Epithelial cell of esophagus (primary cell): Measurements from ENCODE around the gene ARHGAP44.

Source experiments
- DNase-seq: peaks from one replicate; pipeline ENCODE4 v3.0.0; 2010; ENCODE audit warnings: low read depth
- H3K4me3 ChIP-seq: 2 replicates; pipeline ENCODE4 v1.5.1; 2011; ENCODE audit warnings: mild to moderate bottlenecking, low read length, control low read depth
- TF ChIP-seq, protein P1 (sequence below): IDR thresholded peaks from 2 replicates; pipeline ENCODE4 v1.5.1; 2011; ENCODE audit warnings: low read depth, mild to moderate bottlenecking, low read length, control low read depth, inconsistent platforms; ENCODE audit not compliant: insufficient read depth; ENCODE audit errors: missing control alignments

Gene ARHGAP44

DNA sequence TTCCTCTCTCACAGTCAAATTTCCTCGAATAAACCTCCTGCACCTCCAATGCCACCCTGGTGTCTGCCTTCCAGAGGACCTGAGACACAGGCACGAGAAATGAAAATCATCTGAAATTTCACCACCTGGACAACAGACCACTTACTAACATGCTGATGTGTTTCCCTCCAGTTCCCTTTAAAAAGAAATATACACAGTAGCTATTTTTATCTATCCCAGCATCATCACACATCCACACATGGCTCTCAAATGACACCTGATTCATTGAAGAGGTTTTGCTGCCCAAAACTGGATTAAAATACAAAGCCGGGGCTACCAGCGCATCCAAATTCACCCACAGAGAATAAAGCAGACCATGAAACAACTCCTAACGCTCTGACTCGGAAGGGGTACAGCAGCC is 214.6 kb downstream of the ARHGAP44 start:
- H3K4me3 ChIP-seq, result no peak overlapping the region
- TF ChIP-seq, protein P1, sequence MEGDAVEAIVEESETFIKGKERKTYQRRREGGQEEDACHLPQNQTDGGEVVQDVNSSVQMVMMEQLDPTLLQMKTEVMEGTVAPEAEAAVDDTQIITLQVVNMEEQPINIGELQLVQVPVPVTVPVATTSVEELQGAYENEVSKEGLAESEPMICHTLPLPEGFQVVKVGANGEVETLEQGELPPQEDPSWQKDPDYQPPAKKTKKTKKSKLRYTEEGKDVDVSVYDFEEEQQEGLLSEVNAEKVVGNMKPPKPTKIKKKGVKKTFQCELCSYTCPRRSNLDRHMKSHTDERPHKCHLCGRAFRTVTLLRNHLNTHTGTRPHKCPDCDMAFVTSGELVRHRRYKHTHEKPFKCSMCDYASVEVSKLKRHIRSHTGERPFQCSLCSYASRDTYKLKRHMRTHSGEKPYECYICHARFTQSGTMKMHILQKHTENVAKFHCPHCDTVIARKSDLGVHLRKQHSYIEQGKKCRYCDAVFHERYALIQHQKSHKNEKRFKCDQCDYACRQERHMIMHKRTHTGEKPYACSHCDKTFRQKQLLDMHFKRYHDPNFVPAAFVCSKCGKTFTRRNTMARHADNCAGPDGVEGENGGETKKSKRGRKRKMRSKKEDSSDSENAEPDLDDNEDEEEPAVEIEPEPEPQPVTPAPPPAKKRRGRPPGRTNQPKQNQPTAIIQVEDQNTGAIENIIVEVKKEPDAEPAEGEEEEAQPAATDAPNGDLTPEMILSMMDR, result no peak
- no peak for DNase-seq

DNA sequence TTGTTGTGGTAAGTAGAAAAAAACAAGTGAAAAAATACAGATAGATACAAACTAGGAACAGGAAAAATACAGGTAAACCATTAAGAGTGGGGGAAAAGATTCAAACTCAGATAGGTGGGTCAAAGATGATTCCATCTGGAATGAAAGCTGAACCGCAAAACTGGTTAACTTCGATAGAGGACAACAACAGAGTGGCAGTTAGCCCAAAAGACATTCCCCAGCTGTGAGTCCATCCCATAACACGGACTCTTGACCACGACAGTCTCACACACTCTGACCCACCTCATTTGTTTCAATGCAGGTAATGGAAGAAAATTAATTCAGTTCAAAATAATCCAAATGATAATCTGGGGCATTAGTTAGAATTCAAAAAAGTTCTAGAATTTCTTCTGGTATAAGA is 215.0 kb downstream of the ARHGAP44 start:
- TF ChIP-seq, protein P1, result no peak
- H3K4me3 ChIP-seq, result no peak overlapping the region
- DNase-seq, result no peak

GRCh38 chr17:13005530-13005929 is 216.2 kb downstream of the ARHGAP44 start:
- no peak overlapping the region for H3K4me3 ChIP-seq
- no peak for DNase-seq
- TF ChIP-seq, protein P1, result no peak

DNA sequence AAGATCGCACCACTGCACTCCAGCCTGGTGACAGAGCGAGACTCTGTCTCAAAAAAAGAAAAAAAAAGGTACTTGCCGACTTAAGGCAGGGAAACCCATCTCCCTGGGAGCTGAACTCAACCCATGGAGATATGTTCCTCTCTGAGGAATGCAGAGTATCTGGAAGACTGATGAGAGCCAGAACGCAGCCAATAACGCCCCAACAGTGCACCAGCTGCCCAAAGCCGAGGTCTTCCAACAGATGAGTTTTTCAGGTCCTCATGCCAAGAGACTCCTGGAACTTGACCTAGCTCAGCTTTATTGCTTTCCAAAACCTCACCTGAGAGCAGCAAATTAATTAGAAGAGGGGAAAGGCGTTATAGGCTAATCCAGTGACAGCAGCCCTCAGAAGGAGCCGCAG is 219.2 kb downstream of the ARHGAP44 start:
- no peak overlapping the region for H3K4me3 ChIP-seq
- TF ChIP-seq, protein P1, result no peak
- DNase-seq, result no peak

GRCh38 chr17:13010959-13011358 is 221.7 kb downstream of the ARHGAP44 start:
- H3K4me3 ChIP-seq, result no peak overlapping the region
- TF ChIP-seq, protein P1, result no peak
- no peak for DNase-seq

DNA sequence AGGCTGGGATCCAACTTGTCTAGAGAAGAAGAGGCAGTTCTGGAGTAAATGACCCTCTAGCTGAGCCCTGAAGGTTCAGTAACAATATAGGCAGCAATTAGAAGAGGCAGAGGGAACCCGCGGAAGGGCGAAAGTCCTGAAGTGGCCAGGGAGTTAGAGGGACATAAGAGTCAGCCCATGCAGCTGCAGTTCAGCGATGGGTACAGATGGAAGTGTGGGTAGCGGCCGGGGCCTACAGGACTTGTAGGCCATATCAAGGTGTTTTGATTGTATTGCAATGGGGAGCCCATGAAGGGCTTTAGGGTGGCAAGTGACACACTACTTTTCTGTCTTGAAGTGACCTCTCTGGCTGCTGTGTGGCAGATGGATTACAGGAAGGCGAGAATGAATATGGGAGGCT is 225.5 kb downstream of the ARHGAP44 start:
- no peak for DNase-seq
- TF ChIP-seq, protein P1, result no peak
- H3K4me3 ChIP-seq, result no peak overlapping the region

- DNase-seq, result peak; percentile 47
- TF ChIP-seq, protein P1, result no peak
- peak overlapping the region; percentile 87 for H3K4me3 ChIP-seq
Observed at GRCh38 chr17:13016881-13017654, 227.8 kb downstream of the ARHGAP44 start.
